ENCODE results near the gene KCNMA1.

- TF ChIP-seq CTCF (IDR thresholded peaks at IDR 0.05) (no peak), POLR2AphosphoS5 (IDR thresholded peaks at IDR 0.05) (no peak), POLR2A (IDR thresholded peaks at IDR 0.05) (no peak)
These were observed 554.9 kb downstream of the KCNMA1 start for GRCh38 chr10:77082601-77083252.
